ENCODE data around the gene CEP41.

The CEP41 gene

DNA sequence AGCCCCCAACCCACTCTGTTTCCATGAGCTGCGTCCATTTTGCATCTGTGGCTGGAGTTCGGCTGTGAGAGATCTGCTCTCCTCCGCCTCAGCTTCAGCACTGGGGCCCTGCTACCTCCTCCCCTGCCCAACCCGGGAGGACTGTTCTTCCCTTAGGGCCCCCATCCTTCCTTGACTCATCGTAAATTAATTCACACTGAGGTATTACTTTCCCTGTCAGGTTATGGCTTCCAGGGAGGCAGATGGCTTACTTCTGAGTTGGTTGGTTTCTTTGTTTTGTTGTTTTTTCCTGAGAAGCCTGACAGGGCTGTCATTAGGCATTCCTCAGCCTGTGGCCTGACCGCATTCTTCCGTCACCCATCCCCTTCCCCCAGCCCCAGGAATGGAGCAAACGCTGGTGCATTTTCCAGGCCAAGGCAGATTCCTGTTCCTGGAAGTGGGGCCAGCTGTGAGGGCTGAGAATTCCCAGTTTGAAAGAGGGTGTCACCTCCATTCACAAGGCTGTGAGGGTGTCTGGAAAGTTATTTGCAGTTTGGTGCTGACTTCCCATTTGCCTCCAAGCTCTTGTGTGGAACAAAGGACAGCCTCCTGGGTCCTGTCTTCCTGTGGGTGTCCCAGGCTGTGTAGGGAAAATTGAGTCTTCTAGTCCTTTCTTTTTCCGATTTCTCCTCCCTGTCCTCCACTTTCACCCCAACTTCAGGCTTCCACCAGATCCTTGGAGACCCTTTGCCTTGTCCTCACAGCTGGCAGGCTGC, 84.5 kb downstream of the CEP41 start:
- H3K9me3 ChIP-seq (replicated peaks; ENCODE audit: insufficient read depth, low read length), result no peaks in the 10 kb centered on the region
- H3K27ac ChIP-seq (ENCODE audit: low read length), result no peak overlapping the region
- H3K4me1 ChIP-seq (ENCODE audit: low read length), result no peaks in the 10 kb centered on the region
- H3K9me2 ChIP-seq (replicated peaks; ENCODE audit: insufficient read depth, low read length), result no peaks in the 10 kb centered on the region
- no peaks in the 10 kb centered on the region for H4K20me1 ChIP-seq (ENCODE audit: insufficient read depth, low read length)
- H3F3A ChIP-seq (ENCODE audit: insufficient read depth, low read length), result no peaks in the 10 kb centered on the region
- H3K36me3 ChIP-seq (replicated peaks; ENCODE audit: insufficient read depth, low read length), result no peaks in the 10 kb centered on the region
- no peak overlapping the region for H3K9ac ChIP-seq (ENCODE audit: low read length)
- no peak for TF ChIP-seq EZH2phosphoT487 (IDR thresholded peaks at IDR 0.05; ENCODE audit: low read length)
- TF ChIP-seq, protein P1, sequence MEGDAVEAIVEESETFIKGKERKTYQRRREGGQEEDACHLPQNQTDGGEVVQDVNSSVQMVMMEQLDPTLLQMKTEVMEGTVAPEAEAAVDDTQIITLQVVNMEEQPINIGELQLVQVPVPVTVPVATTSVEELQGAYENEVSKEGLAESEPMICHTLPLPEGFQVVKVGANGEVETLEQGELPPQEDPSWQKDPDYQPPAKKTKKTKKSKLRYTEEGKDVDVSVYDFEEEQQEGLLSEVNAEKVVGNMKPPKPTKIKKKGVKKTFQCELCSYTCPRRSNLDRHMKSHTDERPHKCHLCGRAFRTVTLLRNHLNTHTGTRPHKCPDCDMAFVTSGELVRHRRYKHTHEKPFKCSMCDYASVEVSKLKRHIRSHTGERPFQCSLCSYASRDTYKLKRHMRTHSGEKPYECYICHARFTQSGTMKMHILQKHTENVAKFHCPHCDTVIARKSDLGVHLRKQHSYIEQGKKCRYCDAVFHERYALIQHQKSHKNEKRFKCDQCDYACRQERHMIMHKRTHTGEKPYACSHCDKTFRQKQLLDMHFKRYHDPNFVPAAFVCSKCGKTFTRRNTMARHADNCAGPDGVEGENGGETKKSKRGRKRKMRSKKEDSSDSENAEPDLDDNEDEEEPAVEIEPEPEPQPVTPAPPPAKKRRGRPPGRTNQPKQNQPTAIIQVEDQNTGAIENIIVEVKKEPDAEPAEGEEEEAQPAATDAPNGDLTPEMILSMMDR (IDR thresholded peaks at IDR 0.05; ENCODE audit: low read length), result no peak
- no peak for TF ChIP-seq EZH2 (optimal IDR thresholded peaks at IDR 0.05; ENCODE audit: low read depth, low read length)
- no peaks in the 10 kb centered on the region for H3K79me2 ChIP-seq (ENCODE audit: low read length)
- DNase-seq, result no peak
- H2AFZ ChIP-seq (ENCODE audit: low read length), result no peak overlapping the region
- no peaks in the 10 kb centered on the region for H3K27me3 ChIP-seq (replicated peaks; ENCODE audit: insufficient read depth, low read length)
- no peak overlapping the region for H3K4me3 ChIP-seq (ENCODE audit: low read length)
- H3K4me2 ChIP-seq (ENCODE audit: low read depth, low read length), result no peak overlapping the region

- Histone ChIP-seq H3K27me3 (replicated peaks; ENCODE audit: insufficient read depth, low read length) (no peaks in the 10 kb centered on the region), H3K9ac (ENCODE audit: low read length) (no peak overlapping the region), H3K4me1 (ENCODE audit: low read length) (no peaks in the 10 kb centered on the region), H3K9me2 (replicated peaks; ENCODE audit: insufficient read depth, low read length) (no peaks in the 10 kb centered on the region), H3K4me3 (ENCODE audit: low read length) (no peak overlapping the region), H3F3A (ENCODE audit: insufficient read depth, low read length) (no peaks in the 10 kb centered on the region), H4K20me1 (ENCODE audit: insufficient read depth, low read length) (no peaks in the 10 kb centered on the region), H3K9me3 (replicated peaks; ENCODE audit: insufficient read depth, low read length) (no peaks in the 10 kb centered on the region), H3K36me3 (replicated peaks; ENCODE audit: insufficient read depth, low read length) (no peaks in the 10 kb centered on the region), H3K79me2 (ENCODE audit: low read length) (no peaks in the 10 kb centered on the region), H3K27ac (ENCODE audit: low read length) (no peak overlapping the region), H3K4me2 (ENCODE audit: low read depth, low read length) (no peak overlapping the region), H2AFZ (ENCODE audit: low read length) (no peak overlapping the region)
- no peak for DNase-seq
- TF ChIP-seq, protein P1 (IDR thresholded peaks at IDR 0.05; ENCODE audit: low read length), result no peak
- no peak for TF ChIP-seq EZH2phosphoT487 (IDR thresholded peaks at IDR 0.05; ENCODE audit: low read length)
- no peak for TF ChIP-seq EZH2 (optimal IDR thresholded peaks at IDR 0.05; ENCODE audit: low read depth, low read length)
Measured at GRCh38 chr7:130353196-130353595, 87.6 kb downstream of the CEP41 start.

DNA sequence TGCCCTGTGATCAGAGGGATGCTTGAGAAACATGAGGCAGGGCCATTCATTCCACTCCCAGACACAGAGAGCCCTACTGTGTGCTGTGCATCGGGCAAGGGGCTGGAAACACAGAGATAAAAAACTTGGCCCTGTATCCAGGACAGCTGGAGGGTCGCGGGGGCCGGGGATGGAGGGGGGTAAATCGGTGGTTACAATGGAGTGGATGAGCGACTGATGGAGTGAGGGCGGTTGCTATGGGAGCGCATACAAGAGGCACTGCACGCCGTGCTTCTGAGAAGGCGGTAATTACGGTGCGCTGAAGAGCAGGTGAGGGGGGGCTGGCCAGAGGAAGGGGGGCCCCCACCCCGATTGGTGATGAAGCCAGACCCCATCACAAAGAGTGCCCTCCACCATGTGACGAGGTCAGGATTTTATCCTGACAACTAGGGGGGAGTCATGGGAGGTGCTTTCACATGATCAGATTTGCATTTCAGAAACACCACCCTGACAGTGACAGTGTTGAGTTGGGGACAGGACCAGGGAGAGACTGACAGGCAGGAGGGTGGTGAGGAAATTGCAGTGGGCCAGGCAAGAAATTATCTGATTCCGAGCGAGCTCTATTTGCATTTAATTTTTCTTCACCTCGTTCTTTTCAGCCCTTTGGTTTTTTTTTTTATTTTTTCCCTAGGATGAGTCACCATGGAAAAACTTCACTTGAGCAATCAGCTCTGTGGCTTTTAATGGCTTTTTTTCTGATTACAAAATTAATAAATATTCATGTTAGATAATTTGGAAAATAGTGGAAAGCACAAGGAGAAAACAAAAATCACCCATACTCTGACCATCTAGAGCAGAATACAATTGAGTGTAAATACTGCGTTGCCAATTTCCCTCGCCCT, 88.4 kb downstream of the CEP41 start:
- Histone ChIP-seq H3K4me2 (ENCODE audit: low read depth, low read length) (no peak overlapping the region), H3K27ac (ENCODE audit: low read length) (no peak overlapping the region), H3K36me3 (replicated peaks; ENCODE audit: insufficient read depth, low read length) (no peaks in the 10 kb centered on the region), H3K4me1 (ENCODE audit: low read length) (no peaks in the 10 kb centered on the region), H3K27me3 (replicated peaks; ENCODE audit: insufficient read depth, low read length) (no peaks in the 10 kb centered on the region), H3K9me2 (replicated peaks; ENCODE audit: insufficient read depth, low read length) (no peaks in the 10 kb centered on the region), H3K4me3 (ENCODE audit: low read length) (no peak overlapping the region), H2AFZ (ENCODE audit: low read length) (no peak overlapping the region), H4K20me1 (ENCODE audit: insufficient read depth, low read length) (no peaks in the 10 kb centered on the region), H3K79me2 (ENCODE audit: low read length) (no peaks in the 10 kb centered on the region), H3K9me3 (replicated peaks; ENCODE audit: insufficient read depth, low read length) (no peaks in the 10 kb centered on the region), H3F3A (ENCODE audit: insufficient read depth, low read length) (no peaks in the 10 kb centered on the region), H3K9ac (ENCODE audit: low read length) (no peak overlapping the region)
- DNase-seq, result no peak
- no peak for TF ChIP-seq EZH2 (optimal IDR thresholded peaks at IDR 0.05; ENCODE audit: low read depth, low read length)
- no peak for TF ChIP-seq EZH2phosphoT487 (IDR thresholded peaks at IDR 0.05; ENCODE audit: low read length)
- TF ChIP-seq, protein P1 (IDR thresholded peaks at IDR 0.05; ENCODE audit: low read length), result no peak
